22Rv1 (cell line): ENCODE data around the gene RTKN.

Source experiments
- H3K27ac ChIP-seq: fragments of 450-650 bp; 2 replicates; pipeline ENCODE4 v1.5.1; 2017
- ZFX ChIP-seq: fragments of 450-650 bp; IDR thresholded peaks from 2 replicates; pipeline ENCODE4 v1.6.1; 2017; ENCODE audit warnings: antibody characterized with exemption, borderline replicate concordance
- TF ChIP-seq, protein P1 (sequence below): fragments of 450-650 bp; IDR thresholded peaks from 2 replicates; pipeline ENCODE4 v1.5.1; 2017; ENCODE audit warnings: mild to moderate bottlenecking

Gene RTKN

DNA sequence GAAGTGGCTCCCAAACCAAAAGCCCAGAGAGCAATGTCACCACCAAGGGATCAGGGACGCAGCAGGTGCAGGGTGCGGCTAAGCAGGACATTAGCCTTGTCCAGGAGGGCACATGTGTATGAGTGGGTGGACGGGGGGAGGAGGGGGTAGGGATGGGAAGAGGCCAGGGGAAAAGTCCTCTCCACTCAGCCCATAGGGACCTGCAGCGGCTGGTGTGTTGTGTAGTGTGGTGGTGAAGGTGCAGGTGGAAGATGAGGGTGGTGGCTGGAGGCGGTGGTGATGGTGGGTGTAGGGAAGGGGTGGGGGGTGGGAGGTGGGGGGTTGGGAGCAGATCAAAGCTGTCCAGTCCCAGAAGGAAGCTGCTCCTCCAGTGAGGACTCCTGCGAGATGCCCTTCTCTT lies 24.0 kb downstream of the RTKN start:
- TF ChIP-seq ZFX, result no peak
- TF ChIP-seq, protein P1, sequence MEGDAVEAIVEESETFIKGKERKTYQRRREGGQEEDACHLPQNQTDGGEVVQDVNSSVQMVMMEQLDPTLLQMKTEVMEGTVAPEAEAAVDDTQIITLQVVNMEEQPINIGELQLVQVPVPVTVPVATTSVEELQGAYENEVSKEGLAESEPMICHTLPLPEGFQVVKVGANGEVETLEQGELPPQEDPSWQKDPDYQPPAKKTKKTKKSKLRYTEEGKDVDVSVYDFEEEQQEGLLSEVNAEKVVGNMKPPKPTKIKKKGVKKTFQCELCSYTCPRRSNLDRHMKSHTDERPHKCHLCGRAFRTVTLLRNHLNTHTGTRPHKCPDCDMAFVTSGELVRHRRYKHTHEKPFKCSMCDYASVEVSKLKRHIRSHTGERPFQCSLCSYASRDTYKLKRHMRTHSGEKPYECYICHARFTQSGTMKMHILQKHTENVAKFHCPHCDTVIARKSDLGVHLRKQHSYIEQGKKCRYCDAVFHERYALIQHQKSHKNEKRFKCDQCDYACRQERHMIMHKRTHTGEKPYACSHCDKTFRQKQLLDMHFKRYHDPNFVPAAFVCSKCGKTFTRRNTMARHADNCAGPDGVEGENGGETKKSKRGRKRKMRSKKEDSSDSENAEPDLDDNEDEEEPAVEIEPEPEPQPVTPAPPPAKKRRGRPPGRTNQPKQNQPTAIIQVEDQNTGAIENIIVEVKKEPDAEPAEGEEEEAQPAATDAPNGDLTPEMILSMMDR, result no peak
- H3K27ac ChIP-seq, result no peak overlapping the region

DNA sequence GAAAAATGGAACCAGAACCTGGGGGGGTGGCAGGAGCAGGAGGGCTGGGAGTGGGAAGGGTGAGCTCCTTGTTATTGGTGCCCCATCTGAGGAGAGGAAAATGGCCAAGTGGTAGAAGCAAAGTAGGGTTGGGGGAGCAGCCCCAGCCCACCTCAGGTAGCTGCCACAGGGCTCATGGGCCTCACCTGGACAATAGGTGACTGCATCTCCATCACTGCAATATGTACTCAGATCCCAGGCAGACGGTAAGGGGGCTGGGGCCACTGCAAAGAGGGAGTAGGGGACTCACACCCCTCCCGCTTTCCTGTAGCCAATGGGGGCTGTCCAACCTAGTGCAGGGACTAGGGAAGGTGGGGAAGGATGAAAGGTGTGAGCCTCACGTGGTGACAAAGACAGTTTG lies 24.5 kb downstream of the RTKN start:
- TF ChIP-seq, protein P1, result no peak
- TF ChIP-seq ZFX, result no peak
- H3K27ac ChIP-seq, result no peak overlapping the region

DNA sequence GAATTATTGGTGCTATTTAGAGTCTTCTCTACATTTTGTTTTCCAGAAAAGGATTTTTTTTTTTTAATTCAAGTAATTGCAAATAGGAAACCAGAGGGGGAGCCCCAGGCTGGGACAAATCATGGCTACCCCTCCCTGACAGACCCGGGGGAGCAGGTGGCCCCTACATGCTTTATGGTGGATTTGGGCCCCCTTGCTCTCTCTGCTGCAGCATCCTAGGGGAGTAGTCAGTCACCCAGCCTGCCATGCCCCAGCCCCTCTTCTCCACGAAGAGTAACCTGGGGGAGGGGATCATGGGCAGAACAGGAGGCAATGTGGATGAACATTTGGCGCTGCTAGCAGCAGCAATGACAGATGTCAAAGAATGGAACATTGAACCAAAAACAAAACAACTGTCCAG lies 25.0 kb downstream of the RTKN start:
- TF ChIP-seq, protein P1, result no peak
- no peak for TF ChIP-seq ZFX
- no peak overlapping the region for H3K27ac ChIP-seq

DNA sequence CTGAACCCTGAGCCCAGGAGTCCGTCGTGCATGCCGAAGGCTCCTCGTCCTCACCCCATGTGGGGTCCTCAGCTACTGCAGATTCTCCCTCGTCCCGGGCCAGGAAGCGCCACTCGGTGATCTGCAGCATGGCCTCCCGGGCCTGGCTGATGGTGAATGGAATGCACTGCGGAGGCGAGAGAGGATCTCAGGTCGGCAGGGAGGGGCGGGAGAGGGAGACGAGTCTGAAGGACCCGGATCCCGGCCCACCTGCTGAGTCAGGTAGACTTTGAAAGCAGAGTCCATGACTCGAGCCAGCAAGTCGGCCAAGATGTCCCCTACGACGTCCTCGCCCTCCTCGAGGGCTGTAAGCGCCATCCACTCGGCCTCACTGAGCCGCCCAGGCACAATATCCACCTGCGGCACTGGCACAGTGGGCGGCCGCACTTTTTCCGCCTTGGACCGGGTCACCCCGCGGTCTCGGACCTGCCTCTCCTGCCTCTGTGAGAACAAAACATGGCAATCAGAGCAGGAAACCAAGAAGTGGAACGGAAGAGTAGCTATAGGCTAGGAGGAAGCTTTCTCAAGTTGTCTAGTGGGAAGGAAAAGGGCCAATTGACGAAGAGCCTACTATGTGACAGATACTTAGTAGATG lies 25.9 kb downstream of the RTKN start:
- TF ChIP-seq ZFX, result no peak
- TF ChIP-seq, protein P1, result no peak
- H3K27ac ChIP-seq, result no peak overlapping the region

DNA sequence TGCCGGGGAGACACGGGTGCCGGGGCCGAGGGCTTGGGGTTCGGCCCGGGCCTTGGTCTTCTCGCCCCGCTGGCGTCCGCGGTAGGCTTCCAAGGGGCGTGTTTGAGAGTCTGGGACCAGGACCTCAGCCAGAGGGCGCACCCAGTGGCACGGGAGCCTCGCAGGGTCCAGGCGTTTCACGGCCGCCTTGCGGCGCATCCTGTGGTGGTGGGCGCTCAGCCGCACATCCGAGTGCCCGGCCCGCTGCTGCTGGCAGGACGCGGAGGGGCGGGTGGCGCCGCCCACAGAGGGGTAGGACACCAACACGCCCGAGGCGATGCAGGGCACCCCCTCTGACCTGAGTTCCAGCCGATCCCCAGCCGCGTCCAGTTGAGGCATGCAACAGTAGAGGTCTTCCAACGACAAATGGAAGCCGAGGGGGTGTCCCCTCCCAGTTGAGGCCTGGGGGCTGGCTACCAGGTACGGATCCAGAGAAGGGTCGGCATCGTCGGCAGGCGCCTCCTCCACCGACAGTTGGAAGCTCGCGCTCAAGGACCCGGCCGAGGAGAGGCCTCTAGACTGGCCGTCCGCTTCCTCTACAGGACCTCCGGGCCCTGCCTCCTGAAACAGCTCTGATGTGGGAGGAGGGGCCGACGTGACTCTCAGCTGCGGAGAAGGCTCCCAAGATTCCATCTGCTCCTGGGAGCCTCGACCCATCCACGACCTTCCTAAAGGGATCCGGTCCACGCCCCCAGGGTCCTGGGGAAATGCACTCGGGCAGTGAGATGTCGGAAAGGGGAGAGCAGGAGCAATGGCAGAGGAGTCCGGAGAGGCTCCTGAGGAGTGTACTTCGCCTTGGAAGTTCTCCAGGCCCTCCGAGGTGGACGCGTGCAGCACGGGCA lies 26.6 kb downstream of the RTKN start:
- no peak overlapping the region for H3K27ac ChIP-seq
- TF ChIP-seq, protein P1, result no peak
- TF ChIP-seq ZFX, result no peak

DNA sequence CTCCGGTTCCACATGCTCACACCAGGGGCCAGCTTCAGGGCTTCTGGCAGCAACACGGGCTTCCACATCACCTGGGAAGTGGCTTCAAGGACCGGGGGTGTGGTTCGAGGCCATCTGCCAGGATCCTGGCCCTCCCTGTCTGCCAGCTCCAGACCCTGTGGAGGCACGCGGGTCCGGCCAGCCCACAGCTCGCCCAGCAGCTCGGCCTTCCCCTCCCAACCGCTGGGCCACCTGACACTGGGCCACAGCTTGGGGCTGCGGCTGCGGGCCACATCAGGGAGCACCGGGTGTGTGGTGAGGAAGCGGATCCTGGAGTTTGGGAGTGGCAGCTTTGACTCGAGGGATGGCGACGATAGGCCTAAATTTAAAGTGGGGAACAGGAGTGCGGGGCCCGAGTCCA lies 27.3 kb downstream of the RTKN start:
- no peak overlapping the region for H3K27ac ChIP-seq
- no peak for TF ChIP-seq ZFX
- TF ChIP-seq, protein P1, result no peak

DNA sequence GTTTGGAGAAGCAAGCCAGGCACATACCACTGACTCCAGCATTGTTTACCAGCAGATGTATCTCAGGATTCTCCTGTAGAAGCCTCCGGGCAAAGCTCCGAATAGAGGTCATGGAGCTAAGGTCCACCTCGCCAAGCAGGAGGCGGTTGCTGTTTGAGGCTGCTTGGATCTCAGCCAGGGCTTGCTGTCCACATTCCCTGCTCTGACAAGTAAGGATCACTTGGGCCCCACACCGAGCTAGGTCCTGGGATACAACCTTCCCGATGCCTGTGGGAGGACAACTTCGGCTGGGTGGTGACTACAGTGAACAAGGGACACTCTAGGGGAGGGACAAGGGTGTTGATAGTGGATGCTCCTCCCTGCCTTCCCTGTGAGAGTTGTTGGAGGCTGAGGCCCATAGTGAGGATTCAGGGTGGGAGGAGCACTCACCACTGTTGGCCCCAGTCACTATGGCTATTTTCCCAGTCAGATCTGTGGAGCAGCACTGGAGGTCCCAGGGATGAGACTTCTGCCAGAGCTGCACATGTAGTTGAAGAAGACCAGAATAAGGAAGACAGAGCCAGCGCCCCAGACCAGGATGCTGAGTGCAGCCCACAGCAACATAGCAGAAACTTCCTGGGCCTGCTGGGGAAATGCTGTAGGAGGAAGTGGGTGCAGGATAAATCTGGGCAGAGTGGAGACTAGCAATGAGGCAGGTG lies 28.6 kb downstream of the RTKN start:
- H3K27ac ChIP-seq, result no peak overlapping the region
- TF ChIP-seq ZFX, result no peak
- TF ChIP-seq, protein P1, result no peak
